Airway epithelial cell (primary cell): ENCODE data around the gene INPP1. TPM values are rescaled to one million over a fixed set of nuclear protein-coding genes. Genes with fewer than 3 reads are reported as not detected.

ENCODE experiments used
- total RNA-seq: library from RNA; depleted of rRNA; stranded (reverse); fragments of >200 nt; gene quantifications from 2 replicates; pipeline ENCODE4 v1.2.3, GENCODE V29; 2015

INPP1 gene
- total RNA-seq: 9.0 and 16.4 TPM in 2 replicates

GRCh38 chr2:190343536-190344275 is at the start of gene INPP1:
Gene INPP1, plus strand, starts transcription at chr2:190343589. Its CDS starts 16,514 bp downstream, at chr2:190360103.

GRCh38 chr2:190319555-190320498 is 23.6 kb upstream of the INPP1 start, which contains the start of gene HIBCH:
Gene HIBCH, minus strand, starts transcription at chr2:190319826. Its CDS starts 76 bp downstream, at chr2:190319750.

GRCh38 chr2:190407662-190408537 is 64.5 kb downstream of the INPP1 start, which contains the start of gene MFSD6:
Gene MFSD6, plus strand, starts transcription at chr2:190408355. Its CDS starts 27,675 bp downstream, at chr2:190436030.

Other genes with a start within 250 kb of the INPP1 start
- 17.0 and 19.5 TPM in 2 replicates for gene HIBCH, start 23.8 kb upstream of the INPP1 start, total RNA-seq
- gene MFSD6, start 64.8 kb downstream of the INPP1 start, total RNA-seq: 47.3 and 55.3 TPM in 2 replicates
- gene NEMP2, start 191.1 kb downstream of the INPP1 start, total RNA-seq: 2.4 and 2.9 TPM in 2 replicates